Measurements from ENCODE around the gene CRY2.

The CRY2 gene

DNA sequence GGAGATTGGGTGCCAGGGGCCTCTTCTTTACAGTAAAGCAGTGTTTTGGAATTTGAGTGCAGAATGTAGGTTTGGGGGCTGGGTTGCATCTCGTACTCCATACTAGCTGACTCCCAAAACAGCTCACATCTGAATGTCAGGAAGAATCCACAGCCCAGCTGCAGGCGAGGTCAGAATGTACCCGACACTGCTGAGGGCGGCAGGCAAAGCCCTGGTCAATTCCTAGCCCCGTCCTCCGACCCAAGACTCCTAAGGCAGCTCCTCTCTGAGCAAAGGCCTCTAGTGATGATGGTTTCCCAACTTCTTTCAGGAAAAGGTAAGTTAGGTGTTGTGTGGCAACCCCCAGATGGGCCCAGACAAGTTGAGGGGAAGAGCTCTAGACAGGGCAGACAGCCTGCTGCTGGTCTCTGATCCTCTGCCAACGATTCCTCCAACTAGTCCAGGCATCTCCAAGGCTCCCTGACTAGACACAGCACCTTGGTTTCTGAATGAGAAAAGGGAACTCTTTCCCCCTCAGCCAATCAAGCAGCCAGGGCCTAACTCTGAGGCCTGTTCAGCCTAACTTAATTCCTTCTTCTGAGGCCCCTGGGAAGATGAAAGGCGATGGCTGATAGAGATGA is 83.8 kb downstream of the CRY2 start:
- TF ChIP-seq, protein P1, sequence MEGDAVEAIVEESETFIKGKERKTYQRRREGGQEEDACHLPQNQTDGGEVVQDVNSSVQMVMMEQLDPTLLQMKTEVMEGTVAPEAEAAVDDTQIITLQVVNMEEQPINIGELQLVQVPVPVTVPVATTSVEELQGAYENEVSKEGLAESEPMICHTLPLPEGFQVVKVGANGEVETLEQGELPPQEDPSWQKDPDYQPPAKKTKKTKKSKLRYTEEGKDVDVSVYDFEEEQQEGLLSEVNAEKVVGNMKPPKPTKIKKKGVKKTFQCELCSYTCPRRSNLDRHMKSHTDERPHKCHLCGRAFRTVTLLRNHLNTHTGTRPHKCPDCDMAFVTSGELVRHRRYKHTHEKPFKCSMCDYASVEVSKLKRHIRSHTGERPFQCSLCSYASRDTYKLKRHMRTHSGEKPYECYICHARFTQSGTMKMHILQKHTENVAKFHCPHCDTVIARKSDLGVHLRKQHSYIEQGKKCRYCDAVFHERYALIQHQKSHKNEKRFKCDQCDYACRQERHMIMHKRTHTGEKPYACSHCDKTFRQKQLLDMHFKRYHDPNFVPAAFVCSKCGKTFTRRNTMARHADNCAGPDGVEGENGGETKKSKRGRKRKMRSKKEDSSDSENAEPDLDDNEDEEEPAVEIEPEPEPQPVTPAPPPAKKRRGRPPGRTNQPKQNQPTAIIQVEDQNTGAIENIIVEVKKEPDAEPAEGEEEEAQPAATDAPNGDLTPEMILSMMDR (IDR thresholded peaks at IDR 0.05; ENCODE audit: control insufficient read depth, insufficient read depth, low read depth, low read length, missing control alignments), result no peak

DNA sequence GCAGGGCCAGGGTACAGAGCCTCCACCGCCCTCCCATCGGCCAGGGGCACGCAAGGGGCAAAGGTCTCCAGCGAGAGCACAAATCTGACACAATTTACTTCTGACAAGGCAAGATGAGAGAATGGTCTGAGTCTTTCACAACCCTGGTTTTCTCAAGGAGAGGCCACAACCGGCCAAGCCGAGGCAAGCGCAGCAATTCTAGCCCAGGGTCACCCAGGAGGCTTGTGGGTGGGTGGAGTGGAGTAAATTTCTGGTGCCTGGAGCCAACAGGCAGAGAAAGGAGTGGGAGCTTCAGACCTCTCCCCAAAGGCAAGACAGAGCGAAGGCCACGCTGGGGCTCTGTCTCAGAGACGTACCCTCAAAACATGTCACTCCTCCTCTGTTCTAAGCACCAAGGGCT is 84.5 kb downstream of the CRY2 start:
- no peak overlapping the region for H3K4me3 ChIP-seq (ENCODE audit: control insufficient read depth, low read depth, low read length)
- TF ChIP-seq, protein P1 (IDR thresholded peaks at IDR 0.05; ENCODE audit: control insufficient read depth, insufficient read depth, low read depth, low read length, missing control alignments), result no peak
- no peak for DNase-seq (ENCODE audit: low read depth)

More for the DNA sequence above, 83.8 kb downstream of the CRY2 start:
- no peak for DNase-seq (ENCODE audit: low read depth)
- H3K4me3 ChIP-seq (ENCODE audit: control insufficient read depth, low read depth, low read length), result no peak overlapping the region

DNA sequence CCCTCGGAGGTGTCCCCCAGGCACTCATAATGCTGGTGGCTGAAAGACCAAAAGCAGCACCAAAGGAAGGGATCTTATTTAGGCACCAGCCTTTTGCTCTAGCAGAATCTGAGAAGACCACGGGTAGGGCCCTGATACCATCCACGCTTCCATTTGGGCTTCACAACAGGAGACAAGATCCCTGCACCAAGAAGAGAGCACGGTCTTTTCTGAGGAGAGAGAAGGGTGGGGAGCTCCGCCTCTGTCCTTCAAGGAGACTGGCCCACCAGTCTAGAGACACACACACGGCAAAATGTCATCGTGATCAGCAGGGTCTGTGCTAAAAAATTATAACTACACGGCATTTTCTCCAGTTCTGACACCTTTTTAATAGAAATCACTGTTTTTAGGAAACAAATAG is 84.9 kb downstream of the CRY2 start:
- no peak for DNase-seq (ENCODE audit: low read depth)
- TF ChIP-seq, protein P1 (IDR thresholded peaks at IDR 0.05; ENCODE audit: control insufficient read depth, insufficient read depth, low read depth, low read length, missing control alignments), result no peak
- H3K4me3 ChIP-seq (ENCODE audit: control insufficient read depth, low read depth, low read length), result no peak overlapping the region
